Caco-2 (cell line): ENCODE results near the gene JCHAIN. TPM values are rescaled to one million over a fixed set of nuclear protein-coding genes. Genes with fewer than 3 reads are reported as not detected.

ENCODE experiments used
- BruUV-seq: library from RNA; stranded (reverse); fragments of 400-500 nt; replicated peaks from 2 replicates; lab custom pipeline; 2021; lab: Mats Ljungman, UMichigan
- CTCF ChIA-PET: fragments of 300-600 bp; sonication (Branson Sonifier 250); formaldehyde crosslinking; loops from one replicate; lab custom pipeline; 2022; ENCODE audit warnings: antibody characterized with exemption; lab: Charles Lee
- POLR2A ChIA-PET: fragments of 300-600 bp; sonication (Branson Sonifier 250); formaldehyde crosslinking; loops from one replicate; lab custom pipeline; 2022; ENCODE audit warnings: antibody characterized with exemption; lab: Charles Lee
- DNase-seq, 2 experiments: peaks; one replicate each; pipeline versions ENCODE4 v3.0.0 to v3.0.0-alpha.2; 2020 to 2022
- H3K27me3 ChIP-seq: replicated peaks from 2 replicates; pipeline ENCODE4 v1.6.0; 2011; ENCODE audit warnings: low read length; ENCODE audit not compliant: control insufficient read depth, insufficient read depth
- H3K36me3 ChIP-seq: 2 replicates; pipeline ENCODE4 v1.5.1; 2011; ENCODE audit warnings: low read length; ENCODE audit not compliant: control insufficient read depth, insufficient read depth
- H3K4me1 ChIP-seq: fragments of 250-450 bp; sonication (Bioruptor Pico); 2 replicates; pipeline ENCODE4 v1.5.1; 2020; ENCODE audit warnings: mild to moderate bottlenecking
- H3K4me3 ChIP-seq: 2 replicates; pipeline ENCODE4 v1.5.1; 2011; ENCODE audit warnings: low read depth, mild to moderate bottlenecking, control low read depth, low read length
- H3K9me3 ChIP-seq: fragments of 250-450 bp; sonication (Bioruptor Pico); 2 replicates; pipeline ENCODE4 v1.5.1; 2020; ENCODE audit warnings: mild to moderate bottlenecking, moderate library complexity
- H3K27ac Mint-ChIP-seq: one replicate; pipeline ENCODE4 v1.8.0; 2022; ENCODE audit warnings: mixed read lengths; ENCODE audit not compliant: unreplicated experiment
- H3K27me3 Mint-ChIP-seq: one replicate; pipeline ENCODE4 v1.8.0; 2022; ENCODE audit warnings: mixed read lengths; ENCODE audit not compliant: insufficient read depth, unreplicated experiment
- H3K36me3 Mint-ChIP-seq: one replicate; pipeline ENCODE4 v1.8.0; 2022; ENCODE audit warnings: mild to moderate bottlenecking, mixed read lengths; ENCODE audit not compliant: insufficient read depth, unreplicated experiment
- H3K4me1 Mint-ChIP-seq: one replicate; pipeline ENCODE4 v1.8.0; 2022; ENCODE audit warnings: low read depth, mixed read lengths; ENCODE audit not compliant: unreplicated experiment
- H3K4me3 Mint-ChIP-seq: one replicate; pipeline ENCODE4 v1.8.0; 2022; ENCODE audit warnings: mild to moderate bottlenecking, moderate library complexity, mixed read lengths; ENCODE audit not compliant: unreplicated experiment
- H3K9me3 Mint-ChIP-seq: one replicate; pipeline ENCODE4 v1.8.0; 2022; ENCODE audit warnings: mixed read lengths; ENCODE audit not compliant: unreplicated experiment
- CTCF ChIP-seq, 2 experiments: fragments of 200-600 bp in 1 of 2; IDR thresholded peaks; 1 replicate in 1 of 2; 2 replicates in 1 of 2; pipeline versions ENCODE4 v1.5.1 to v1.8.0; 2011 to 2022; ENCODE audit warnings: antibody characterized with exemption in 1 of 2, control low read depth in 1 of 2, inconsistent platforms in 1 of 2, low read depth in 1 of 2, low read length in 1 of 2, mild to moderate bottlenecking in 1 of 2, moderate library complexity in 1 of 2; ENCODE audit not compliant: insufficient read depth in 1 of 2, severe bottlenecking in 1 of 2, unreplicated experiment in 1 of 2
- intact Hi-C: fragments of 100-400 bp; cut with micrococcal nuclease; formaldehyde crosslinking; loops from one replicate; pipeline ENCODE4 v1.10.0; 2022; ENCODE audit not compliant: unreplicated experiment
- total RNA-seq: library from RNA; stranded (reverse); gene quantifications from 2 replicates; pipeline ENCODE4 v1.2.3, GENCODE V29; 2022

Gene JCHAIN
- total RNA-seq, 1 experiment from 2014 or later: not detected

DNA sequence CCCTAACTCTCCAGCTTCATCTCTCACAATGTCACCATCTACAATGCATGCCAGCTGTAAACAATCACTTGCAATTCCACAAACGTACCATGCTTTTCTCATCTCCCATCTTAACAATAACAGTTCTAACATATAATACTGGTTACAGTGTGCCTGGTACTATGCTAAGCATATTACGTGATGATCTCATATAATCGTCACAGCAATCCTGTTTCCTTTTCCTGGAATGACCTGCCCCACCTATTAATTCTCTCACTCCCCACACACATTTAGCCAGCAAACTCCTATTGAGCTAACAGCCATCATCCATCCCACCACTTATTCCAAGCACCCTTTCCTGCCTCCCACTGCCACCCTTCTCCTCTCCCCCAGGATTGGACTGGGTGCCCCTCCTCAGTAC, 7.9 kb downstream of the JCHAIN start:
- Histone ChIP-seq H3K27me3 (no peaks in the 10 kb centered on the region), H3K4me1 (no peaks in the 10 kb centered on the region), H3K9me3 (no peaks in the 10 kb centered on the region), H3K4me3 (no peak overlapping the region), H3K36me3 (no peaks in the 10 kb centered on the region)
- CTCF ChIA-PET: no interaction called here
- intact Hi-C loops: no loop called here
- H3K27ac Mint-ChIP-seq: no peak overlapping the region
- H3K9me3 Mint-ChIP-seq: no peaks in the 10 kb centered on the region
- no peaks in the 10 kb centered on the region for H3K36me3 Mint-ChIP-seq
- POLR2A ChIA-PET: no interaction called here
- no peak overlapping the region for H3K4me3 Mint-ChIP-seq
- TF ChIP-seq CTCF (IDR thresholded peaks at IDR 0.05; ENCODE audit: insufficient read depth in 1 of 2, low read depth in 1 of 2, low read length in 1 of 2, severe bottlenecking in 1 of 2, unreplicated experiment in 1 of 2): no peak
- no peaks in the 10 kb centered on the region for H3K27me3 Mint-ChIP-seq
- no TSS peak for BruUV-seq
- DNase-seq: no peak
- peaks cover 7% of the 10 kb centered on the region for H3K4me1 Mint-ChIP-seq

GRCh38 chr4:70657326-70657725, 9.0 kb downstream of the JCHAIN start:
- Histone ChIP-seq H3K4me1 (no peaks in the 10 kb centered on the region), H3K36me3 (no peaks in the 10 kb centered on the region), H3K4me3 (no peak overlapping the region), H3K9me3 (no peaks in the 10 kb centered on the region), H3K27me3 (no peaks in the 10 kb centered on the region)
- peaks cover 7% of the 10 kb centered on the region for H3K4me1 Mint-ChIP-seq
- ChIA-PET POLR2A (no interaction called here), CTCF (no interaction called here)
- no peaks in the 10 kb centered on the region for H3K27me3 Mint-ChIP-seq
- H3K4me3 Mint-ChIP-seq: no peak overlapping the region
- TF ChIP-seq CTCF (IDR thresholded peaks at IDR 0.05; ENCODE audit: insufficient read depth in 1 of 2, low read depth in 1 of 2, low read length in 1 of 2, severe bottlenecking in 1 of 2, unreplicated experiment in 1 of 2): no peak
- BruUV-seq: no TSS peak
- no peak for DNase-seq
- no peaks in the 10 kb centered on the region for H3K9me3 Mint-ChIP-seq
- H3K27ac Mint-ChIP-seq: no peak overlapping the region
- intact Hi-C loops: no loop called here
- H3K36me3 Mint-ChIP-seq: no peaks in the 10 kb centered on the region

DNA sequence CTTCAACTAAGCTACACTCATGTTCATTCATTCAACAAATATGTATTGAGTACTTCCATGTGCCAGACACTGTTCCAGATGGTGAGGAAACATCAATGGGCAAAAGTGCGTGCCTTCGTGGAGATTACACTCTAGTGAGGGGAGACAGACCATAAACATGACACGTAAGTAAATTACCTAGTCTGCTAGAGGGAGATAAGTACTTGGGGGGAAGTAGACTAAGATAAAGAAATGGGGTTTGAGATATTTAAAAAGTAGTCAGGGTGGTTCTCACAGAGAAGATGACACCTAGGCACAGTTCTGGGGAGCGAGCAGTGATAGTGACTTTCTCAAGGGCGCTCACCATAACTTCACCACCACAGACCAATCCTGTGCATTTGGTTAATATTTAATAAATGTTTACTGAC, 11.7 kb downstream of the JCHAIN start:
- POLR2A ChIA-PET: no interaction called here
- H3K27me3 ChIP-seq: no peaks in the 10 kb centered on the region
- no peaks in the 10 kb centered on the region for H3K36me3 ChIP-seq
- no peak overlapping the region for H3K27ac Mint-ChIP-seq
- no peaks in the 10 kb centered on the region for H3K9me3 ChIP-seq
- CTCF ChIA-PET: no interaction called here
- H3K4me1 ChIP-seq: peaks cover 3% of the 10 kb centered on the region; the same call in 1 of the 2 replicates
- H3K9me3 Mint-ChIP-seq: no peaks in the 10 kb centered on the region
- BruUV-seq: no TSS peak
- H3K27me3 Mint-ChIP-seq: no peaks in the 10 kb centered on the region
- DNase-seq: no peak
- H3K36me3 Mint-ChIP-seq: no peaks in the 10 kb centered on the region
- H3K4me1 Mint-ChIP-seq: peaks cover 7% of the 10 kb centered on the region
- no peak overlapping the region for H3K4me3 Mint-ChIP-seq
- no peak overlapping the region for H3K4me3 ChIP-seq
- intact Hi-C loops: loop anchor here (5.0 kb wide), 1 partner anchor 53 kb away; no protein-coding TSS in a partner anchor
- TF ChIP-seq CTCF (IDR thresholded peaks at IDR 0.05; ENCODE audit: insufficient read depth in 1 of 2, low read depth in 1 of 2, low read length in 1 of 2, severe bottlenecking in 1 of 2, unreplicated experiment in 1 of 2): no peak
